LHCN-M2 (cell line): ENCODE data around the gene SPATA2. TPM values are rescaled to one million over a fixed set of nuclear protein-coding genes. Genes with fewer than 3 reads are reported as not detected.
"Not testable (repeated sequence)": the region's sequence is repeated elsewhere in the genome, so short reads cannot be mapped to it uniquely, and the experiment has no call there.

Experiments
- DNase-seq: peaks from one replicate; pipeline ENCODE4 v3.0.0-alpha.2; 2012; ENCODE audit warnings: low read depth
- total RNA-seq: library from RNA; depleted of rRNA; stranded (reverse); fragments of >200 nt; gene quantifications from 2 replicates; pipeline ENCODE4 v1.2.3, GENCODE V29; 2014

SPATA2 gene
- total RNA-seq, 1 experiment from 2014 or later = 4.1 TPM

GRCh38 chr20:49906101-49906604 lies 9.2 kb downstream of the SPATA2 start:
- no peak for DNase-seq

GRCh38 chr20:49905415-49906091 lies 9.8 kb downstream of the SPATA2 start:
- DNase-seq = no peak

- DNase-seq = no peak
Measured at GRCh38 chr20:49904440-49905214, 10.7 kb downstream of the SPATA2 start.

GRCh38 chr20:49901588-49901987 lies 13.7 kb downstream of the SPATA2 start:
- no peak for DNase-seq

- no peak for DNase-seq
Measured at GRCh38 chr20:49899541-49900383, 15.6 kb downstream of the SPATA2 start.

- DNase-seq = no peak
Measured at GRCh38 chr20:49896204-49896603, 19.1 kb downstream of the SPATA2 start.

- not testable (repeated sequence) for DNase-seq
Measured at GRCh38 chr20:49895474-49896093, 19.7 kb downstream of the SPATA2 start.

- DNase-seq = no peak
Measured at GRCh38 chr20:49894073-49894470, 21.3 kb downstream of the SPATA2 start.

GRCh38 chr20:49893242-49894072 lies 21.9 kb downstream of the SPATA2 start:
- DNase-seq = peak; percentile 57

GRCh38 chr20:49892817-49893216 lies 22.5 kb downstream of the SPATA2 start:
- no peak for DNase-seq

GRCh38 chr20:49892260-49892659 lies 23.1 kb downstream of the SPATA2 start:
- no peak for DNase-seq

- no peak for DNase-seq
Measured at GRCh38 chr20:49891476-49892110, 23.7 kb downstream of the SPATA2 start.

- DNase-seq = no peak
Measured at GRCh38 chr20:49890471-49891361, 24.6 kb downstream of the SPATA2 start.

GRCh38 chr20:49889935-49890333 lies 25.4 kb downstream of the SPATA2 start:
- no peak for DNase-seq

GRCh38 chr20:49889001-49889934 lies 26.1 kb downstream of the SPATA2 start:
- DNase-seq = no peak

- DNase-seq = peak; percentile 79
Measured at GRCh38 chr20:49888212-49889000, 26.9 kb downstream of the SPATA2 start.
